BE2C (cell line): ENCODE data around the gene CBFA2T2.

Experiments
- DNase-seq: peaks from one replicate; pipeline ENCODE4 v3.0.0-alpha.2; 2020
- H3K27me3 ChIP-seq: fragments of 250-450 bp; sonication (Bioruptor Pico); 2 replicates; pipeline ENCODE4 v1.5.1; 2020; ENCODE audit warnings: mild to moderate bottlenecking
- H3K36me3 ChIP-seq: fragments of 250-450 bp; sonication (Bioruptor Pico); 2 replicates; pipeline ENCODE4 v1.5.1; 2020; ENCODE audit warnings: mild to moderate bottlenecking
- H3K4me1 ChIP-seq: fragments of 250-450 bp; sonication (Bioruptor Pico); 2 replicates; pipeline ENCODE4 v1.5.1; 2020
- H3K4me3 ChIP-seq: 2 replicates; pipeline ENCODE4 v1.5.1; 2011; ENCODE audit warnings: low read depth, low read length
- H3K9me3 ChIP-seq: fragments of 250-450 bp; sonication (Bioruptor Pico); 2 replicates; pipeline ENCODE4 v1.5.1; 2020
- CTCF ChIP-seq: IDR thresholded peaks from 2 replicates; pipeline ENCODE4 v1.5.1; 2012; ENCODE audit warnings: mild to moderate bottlenecking, low read depth, low read length

Gene CBFA2T2

GRCh38 chr20:33470457-33470856 is 19.4 kb upstream of the CBFA2T2 start:
- no peak for TF ChIP-seq CTCF
- H3K4me1 ChIP-seq: no peaks in the 10 kb centered on the region
- H3K9me3 ChIP-seq: no peaks in the 10 kb centered on the region
- no peak for DNase-seq
- H3K27me3 ChIP-seq: no peaks in the 10 kb centered on the region
- H3K36me3 ChIP-seq: no peaks in the 10 kb centered on the region
- no peak overlapping the region for H3K4me3 ChIP-seq

- no peaks in the 10 kb centered on the region for H3K36me3 ChIP-seq
- H3K27me3 ChIP-seq: no peaks in the 10 kb centered on the region
- no peak for TF ChIP-seq CTCF
- H3K4me3 ChIP-seq: no peak overlapping the region
- no peak for DNase-seq
- no peaks in the 10 kb centered on the region for H3K4me1 ChIP-seq
- no peaks in the 10 kb centered on the region for H3K9me3 ChIP-seq
Observed at GRCh38 chr20:33470866-33471265, 19.0 kb upstream of the CBFA2T2 start.

GRCh38 chr20:33472868-33473435 is 16.9 kb upstream of the CBFA2T2 start:
- Histone ChIP-seq H3K27me3 (no peaks in the 10 kb centered on the region), H3K36me3 (no peaks in the 10 kb centered on the region), H3K4me1 (no peaks in the 10 kb centered on the region), H3K4me3 (no peak overlapping the region), H3K9me3 (no peaks in the 10 kb centered on the region)
- DNase-seq: no peak
- TF ChIP-seq CTCF: no peak

GRCh38 chr20:33474097-33474873 is 15.6 kb upstream of the CBFA2T2 start:
- DNase-seq: no peak
- TF ChIP-seq CTCF: no peak
- no peaks in the 10 kb centered on the region for H3K27me3 ChIP-seq
- H3K4me1 ChIP-seq: no peaks in the 10 kb centered on the region
- H3K4me3 ChIP-seq: no peak overlapping the region
- H3K36me3 ChIP-seq: no peaks in the 10 kb centered on the region
- H3K9me3 ChIP-seq: no peaks in the 10 kb centered on the region

GRCh38 chr20:33474963-33475362 is 14.9 kb upstream of the CBFA2T2 start:
- Histone ChIP-seq H3K9me3 (no peaks in the 10 kb centered on the region), H3K4me1 (no peaks in the 10 kb centered on the region), H3K36me3 (no peaks in the 10 kb centered on the region), H3K4me3 (no peak overlapping the region), H3K27me3 (no peaks in the 10 kb centered on the region)
- no peak for DNase-seq
- no peak for TF ChIP-seq CTCF
